ENCODE data around the gene STRA8.
"Not testable (repeated sequence)": the region's sequence is repeated elsewhere in the genome, so short reads cannot be mapped to it uniquely, and the experiment has no call there.

- TF ChIP-seq, protein P1, sequence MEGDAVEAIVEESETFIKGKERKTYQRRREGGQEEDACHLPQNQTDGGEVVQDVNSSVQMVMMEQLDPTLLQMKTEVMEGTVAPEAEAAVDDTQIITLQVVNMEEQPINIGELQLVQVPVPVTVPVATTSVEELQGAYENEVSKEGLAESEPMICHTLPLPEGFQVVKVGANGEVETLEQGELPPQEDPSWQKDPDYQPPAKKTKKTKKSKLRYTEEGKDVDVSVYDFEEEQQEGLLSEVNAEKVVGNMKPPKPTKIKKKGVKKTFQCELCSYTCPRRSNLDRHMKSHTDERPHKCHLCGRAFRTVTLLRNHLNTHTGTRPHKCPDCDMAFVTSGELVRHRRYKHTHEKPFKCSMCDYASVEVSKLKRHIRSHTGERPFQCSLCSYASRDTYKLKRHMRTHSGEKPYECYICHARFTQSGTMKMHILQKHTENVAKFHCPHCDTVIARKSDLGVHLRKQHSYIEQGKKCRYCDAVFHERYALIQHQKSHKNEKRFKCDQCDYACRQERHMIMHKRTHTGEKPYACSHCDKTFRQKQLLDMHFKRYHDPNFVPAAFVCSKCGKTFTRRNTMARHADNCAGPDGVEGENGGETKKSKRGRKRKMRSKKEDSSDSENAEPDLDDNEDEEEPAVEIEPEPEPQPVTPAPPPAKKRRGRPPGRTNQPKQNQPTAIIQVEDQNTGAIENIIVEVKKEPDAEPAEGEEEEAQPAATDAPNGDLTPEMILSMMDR (IDR thresholded peaks at IDR 0.05; ENCODE audit: low read depth, low read length): not testable (repeated sequence)
- TF ChIP-seq MYC (IDR thresholded peaks at IDR 0.05; ENCODE audit: low read depth, low read length); POLR2A (IDR thresholded peaks at IDR 0.05; ENCODE audit: extremely low read depth, insufficient read length): not testable (repeated sequence)
- TF ChIP-seq, protein P2, sequence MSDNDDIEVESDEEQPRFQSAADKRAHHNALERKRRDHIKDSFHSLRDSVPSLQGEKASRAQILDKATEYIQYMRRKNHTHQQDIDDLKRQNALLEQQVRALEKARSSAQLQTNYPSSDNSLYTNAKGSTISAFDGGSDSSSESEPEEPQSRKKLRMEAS (IDR thresholded peaks at IDR 0.05; ENCODE audit: low read depth, low read length): not testable (repeated sequence)
These were observed 21.5 kb upstream of the STRA8 start for GRCh38 chr7:135211946-135212685.
